Measurements from ENCODE around the gene CCL4. TPM values are rescaled to one million over a fixed set of nuclear protein-coding genes. Genes with fewer than 3 reads are reported as not detected.
"Not testable (repeated sequence)": the region's sequence is repeated elsewhere in the genome, so short reads cannot be mapped to it uniquely, and the experiment has no call there.

Gene CCL4
- total RNA-seq, 6 donors from 2014 or later: 5.7 to 24.0 (median 14.1) TPM

GRCh38 chr17:36115649-36115977, 12.0 kb downstream of the CCL4 start:
- H3K4me3 ChIP-seq; H3K36me3 ChIP-seq; H3K4me1 ChIP-seq; DNase-seq; ATAC-seq (ENCODE audit: low FRiP score in 2 of 2); H3K27ac ChIP-seq; H3K9me3 ChIP-seq; H3K27me3 ChIP-seq: not testable (repeated sequence)

GRCh38 chr17:36117505-36118382, 14.1 kb downstream of the CCL4 start:
- Histone ChIP-seq H3K9me3 (peaks cover 0 to 2% (median 0%) of the 10 kb centered on the region in 4 donors), H3K27me3 (no peaks in the 10 kb centered on the region), H3K27ac (no peak overlapping the region), H3K4me3 (no peak overlapping the region), H3K36me3 (no peaks in the 10 kb centered on the region), H3K4me1 (no peaks in the 10 kb centered on the region)
- ATAC-seq (ENCODE audit: low FRiP score in 2 of 2): peak in 1 of 2 donors; percentile 43
- WGBS, 2 donors: 38 to 52% methylated on average over 5 of the region's 5 CpGs
- no peak for DNase-seq
- TF ChIP-seq POLR2AphosphoS5 (IDR thresholded peaks at IDR 0.05) (no peak), EP300 (IDR thresholded peaks at IDR 0.05) (no peak), POLR2A (IDR thresholded peaks at IDR 0.05) (no peak)
- TF ChIP-seq, protein P1, sequence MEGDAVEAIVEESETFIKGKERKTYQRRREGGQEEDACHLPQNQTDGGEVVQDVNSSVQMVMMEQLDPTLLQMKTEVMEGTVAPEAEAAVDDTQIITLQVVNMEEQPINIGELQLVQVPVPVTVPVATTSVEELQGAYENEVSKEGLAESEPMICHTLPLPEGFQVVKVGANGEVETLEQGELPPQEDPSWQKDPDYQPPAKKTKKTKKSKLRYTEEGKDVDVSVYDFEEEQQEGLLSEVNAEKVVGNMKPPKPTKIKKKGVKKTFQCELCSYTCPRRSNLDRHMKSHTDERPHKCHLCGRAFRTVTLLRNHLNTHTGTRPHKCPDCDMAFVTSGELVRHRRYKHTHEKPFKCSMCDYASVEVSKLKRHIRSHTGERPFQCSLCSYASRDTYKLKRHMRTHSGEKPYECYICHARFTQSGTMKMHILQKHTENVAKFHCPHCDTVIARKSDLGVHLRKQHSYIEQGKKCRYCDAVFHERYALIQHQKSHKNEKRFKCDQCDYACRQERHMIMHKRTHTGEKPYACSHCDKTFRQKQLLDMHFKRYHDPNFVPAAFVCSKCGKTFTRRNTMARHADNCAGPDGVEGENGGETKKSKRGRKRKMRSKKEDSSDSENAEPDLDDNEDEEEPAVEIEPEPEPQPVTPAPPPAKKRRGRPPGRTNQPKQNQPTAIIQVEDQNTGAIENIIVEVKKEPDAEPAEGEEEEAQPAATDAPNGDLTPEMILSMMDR (IDR thresholded peaks at IDR 0.05): no peak

- Histone ChIP-seq H3K4me3 (no peak overlapping the region), H3K27me3 (no peaks in the 10 kb centered on the region), H3K9me3 (no peaks in the 10 kb centered on the region), H3K36me3 (no peaks in the 10 kb centered on the region), H3K27ac (no peak overlapping the region), H3K4me1 (no peaks in the 10 kb centered on the region)
- DNase-seq: no peak
- WGBS, 2 donors: 90 to 94% methylated on average over 12 of the region's 12 CpGs
- peak in 1 of 2 donors; percentile 19 for ATAC-seq (ENCODE audit: low FRiP score in 2 of 2)
- TF ChIP-seq POLR2AphosphoS5 (IDR thresholded peaks at IDR 0.05) (no peak), POLR2A (IDR thresholded peaks at IDR 0.05) (no peak)
- TF ChIP-seq, protein P1 (IDR thresholded peaks at IDR 0.05): no peak
These were observed 15.1 kb downstream of the CCL4 start for GRCh38 chr17:36118477-36119353.

GRCh38 chr17:36120221-36120620, 16.6 kb downstream of the CCL4 start:
- ATAC-seq (ENCODE audit: low FRiP score in 2 of 2): no peak

GRCh38 chr17:36121099-36121498, 17.5 kb downstream of the CCL4 start:
- not testable (repeated sequence) for H3K36me3 ChIP-seq; ATAC-seq (ENCODE audit: low FRiP score in 2 of 2); DNase-seq; H3K4me3 ChIP-seq; H3K27ac ChIP-seq; H3K4me1 ChIP-seq; H3K27me3 ChIP-seq
- H3K9me3 ChIP-seq: peaks cover 0 to 15% (median 13%) of the 10 kb centered on the region in 4 donors
- WGBS, 2 donors: 64 to 76% methylated on average over 6 of the region's 6 CpGs

More at GRCh38 chr17:36120221-36120620, 16.6 kb downstream of the CCL4 start:
- Histone ChIP-seq H3K4me1 (no peaks in the 10 kb centered on the region), H3K4me3 (no peak overlapping the region), H3K36me3 (no peaks in the 10 kb centered on the region), H3K27me3 (no peaks in the 10 kb centered on the region), H3K9me3 (peaks cover 0 to 6% (median 4%) of the 10 kb centered on the region in 4 donors), H3K27ac (no peak overlapping the region)
- WGBS, 2 donors: 73% methylated on average over 3 of the region's 3 CpGs
- TF ChIP-seq, protein P1 (IDR thresholded peaks at IDR 0.05): no peak
- TF ChIP-seq POLR2A (IDR thresholded peaks at IDR 0.05): no peak
- no peak for TF ChIP-seq EP300 (IDR thresholded peaks at IDR 0.05)
- TF ChIP-seq POLR2AphosphoS5 (IDR thresholded peaks at IDR 0.05): no peak
- DNase-seq: no peak
